Upper lobe of left lung (tissue), 6 donors: ENCODE results near the gene MX1. TPM values are rescaled to one million over a fixed set of nuclear protein-coding genes. Genes with fewer than 3 reads are reported as not detected.

ENCODE experiments used
- ATAC-seq, 2 donors: fragments of 200-7000 bp; cut with Tn5 transposase; one replicate each; pipeline ENCODE4 v1.9.1; 2022; ENCODE audit warnings: mild to moderate bottlenecking in 2 of 2, moderate library complexity in 2 of 2; ENCODE audit not compliant: low FRiP score in 2 of 2
- DNase-seq, 2 donors: peaks; one replicate each; pipeline ENCODE4 v3.0.0-alpha.2; 2019 to 2020
- H3K27ac ChIP-seq, 4 donors: fragments of 200-600 bp; sonication (generic); one replicate each; pipeline ENCODE4 v1.5.1; 2016 to 2019
- H3K27me3 ChIP-seq, 4 donors: fragments of 200-600 bp; sonication (generic); one replicate each; pipeline ENCODE4 v1.5.1; 2017 to 2019
- H3K36me3 ChIP-seq, 4 donors: fragments of 200-600 bp; sonication (generic); one replicate each; pipeline ENCODE4 v1.5.1; 2016 to 2019
- H3K4me1 ChIP-seq, 4 donors: fragments of 200-600 bp; sonication (generic); one replicate each; pipeline ENCODE4 v1.5.1; 2018 to 2019
- H3K4me3 ChIP-seq, 4 donors: fragments of 200-600 bp; sonication (generic); one replicate each; pipeline ENCODE4 v1.5.1; 2017 to 2019; ENCODE audit warnings: mild to moderate bottlenecking in 2 of 4, moderate library complexity in 1 of 4
- H3K9me3 ChIP-seq, 4 donors: fragments of 200-600 bp; sonication (generic); one replicate each; pipeline ENCODE4 v1.5.1; 2018 to 2019
- CTCF ChIP-seq, 6 experiments: fragments of 450-650 bp in 4 of 6; fragments of 200-600 bp in 2 of 6; sonication (generic) in 2 of 6; IDR thresholded peaks; one replicate each; pipeline ENCODE4 v1.5.1; 2016 to 2019; ENCODE audit warnings: antibody characterized with exemption in 6 of 6
- EP300 ChIP-seq, 4 donors: sonication (generic); formaldehyde crosslinking; IDR thresholded peaks; one replicate each; pipeline ENCODE4 v1.5.1; 2017; ENCODE audit warnings: antibody characterized with exemption in 4 of 4, control low read depth in 2 of 4
- POLR2A ChIP-seq, 4 donors: fragments of 450-650 bp; IDR thresholded peaks; one replicate each; pipeline ENCODE4 v1.5.1; 2016 to 2017; ENCODE audit warnings: antibody characterized with exemption in 4 of 4, mild to moderate bottlenecking in 2 of 4
- POLR2AphosphoS5 ChIP-seq, 2 donors: sonication (generic); formaldehyde crosslinking; IDR thresholded peaks; one replicate each; pipeline ENCODE4 v1.5.1; 2017; ENCODE audit warnings: antibody characterized with exemption in 2 of 2
- WGBS, 2 donors: methylation state at CpG; one replicate each; pipeline ENCODE4 v1.1.5; 2017 to 2018; 5-methylcytosine and 5-hydroxymethylcytosine counted together
- total RNA-seq, 6 donors: library from RNA; depleted of rRNA in 4 of 6; stranded (reverse); fragments of >200 nt in 4 of 6; gene quantifications; one replicate each; pipeline versions ENCODE4 v1.1.0 to v1.2.1, GENCODE V29; 2016 to 2021
- donor health status: DM: no; HTN: no; CAD: no; lungs with moderate emphysema.
- donor health status: DM: no; HTN: yes; CAD: no; lungs with severe emphysema.

The MX1 gene
- total RNA-seq, 6 donors from 2014 or later: 38.3 to 159 (median 89.0) TPM

DNA sequence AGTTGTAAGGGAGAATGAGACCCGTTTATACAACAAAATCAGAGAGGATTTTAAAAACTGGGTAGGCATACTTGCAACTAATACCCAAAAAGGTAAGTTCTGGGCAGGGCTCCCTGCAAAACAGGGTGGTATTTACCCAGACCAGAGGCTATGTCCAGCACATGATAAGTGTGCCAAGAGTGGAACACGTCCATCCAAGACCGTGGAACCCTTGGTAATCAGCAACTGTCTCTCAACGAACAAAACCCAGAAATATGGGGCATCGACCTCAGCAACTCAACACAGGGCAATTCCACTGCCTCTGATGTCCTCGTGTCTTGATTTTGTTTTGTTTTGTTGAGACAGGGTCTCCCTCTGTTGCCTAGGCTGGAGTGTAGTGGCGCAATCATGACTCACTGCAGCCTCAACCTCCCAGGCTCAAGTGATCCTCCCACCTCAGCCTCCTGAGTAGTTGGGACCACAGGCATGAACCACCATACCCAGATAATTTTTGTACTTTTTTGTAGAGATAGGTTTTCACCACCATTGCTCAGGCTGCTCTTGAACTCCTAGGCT, 26.7 kb upstream of the MX1 start:
- H3K27ac ChIP-seq: no peak overlapping the region
- ATAC-seq (no peak), DNase-seq (no peak)
- no peaks in the 10 kb centered on the region for H3K27me3 ChIP-seq
- H3K36me3 ChIP-seq: peaks cover 0 to 55% (median 21%) of the 10 kb centered on the region in 4 donors
- TF ChIP-seq POLR2A (IDR thresholded peaks at IDR 0.05) (no peak), EP300 (IDR thresholded peaks at IDR 0.05) (no peak), POLR2AphosphoS5 (IDR thresholded peaks at IDR 0.05) (no peak), CTCF (IDR thresholded peaks at IDR 0.05) (no peak)
- H3K4me1 ChIP-seq: peaks cover 4 to 11% (median 10%) of the 10 kb centered on the region in 4 donors
- no peaks in the 10 kb centered on the region for H3K9me3 ChIP-seq
- 92 to 93% methylated on average over 7 of the region's 7 CpGs for WGBS, 2 donors
- no peak overlapping the region for H3K4me3 ChIP-seq

GRCh38 chr21:41402231-41402630, 23.8 kb upstream of the MX1 start:
- Histone ChIP-seq H3K27me3 (no peaks in the 10 kb centered on the region), H3K4me1 (peaks cover 0 to 3% (median 2%) of the 10 kb centered on the region in 4 donors), H3K9me3 (no peaks in the 10 kb centered on the region), H3K36me3 (peaks cover 0 to 51% (median 19%) of the 10 kb centered on the region in 4 donors), H3K27ac (no peak overlapping the region), H3K4me3 (no peak overlapping the region)
- TF ChIP-seq CTCF (IDR thresholded peaks at IDR 0.05): no peak
- TF ChIP-seq POLR2AphosphoS5 (IDR thresholded peaks at IDR 0.05): no peak
- no peak for TF ChIP-seq EP300 (IDR thresholded peaks at IDR 0.05)
- TF ChIP-seq POLR2A (IDR thresholded peaks at IDR 0.05): no peak
- ATAC-seq (no peak), DNase-seq (no peak)
- WGBS, 2 donors: 94 to 96% methylated on average over 6 to 11 of the region's 11 CpGs

DNA sequence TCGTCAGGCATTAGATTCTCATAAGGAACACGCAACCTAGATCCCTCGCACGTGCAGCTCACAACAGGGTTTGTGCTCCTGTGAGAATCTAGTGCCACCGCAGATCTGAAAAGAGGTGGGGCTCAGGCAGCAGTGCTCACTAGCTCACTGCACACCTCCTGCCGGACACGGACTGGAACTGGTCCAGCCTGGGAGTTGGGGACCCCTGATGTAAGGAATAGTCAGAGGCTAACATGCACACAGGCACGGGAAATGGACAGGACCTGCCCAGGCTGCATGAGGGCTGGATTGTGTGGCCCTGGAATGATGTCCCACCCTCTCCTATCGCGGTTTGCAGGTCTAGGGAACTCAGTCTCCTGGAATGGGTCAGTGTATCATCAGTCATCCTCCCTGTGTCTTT, 23.2 kb upstream of the MX1 start:
- DNase-seq (no peak), ATAC-seq (no peak)
- no peaks in the 10 kb centered on the region for H3K9me3 ChIP-seq
- no peaks in the 10 kb centered on the region for H3K4me1 ChIP-seq
- no peak overlapping the region for H3K4me3 ChIP-seq
- H3K36me3 ChIP-seq: peaks cover 0 to 51% (median 19%) of the 10 kb centered on the region in 4 donors
- TF ChIP-seq POLR2AphosphoS5 (IDR thresholded peaks at IDR 0.05): no peak
- no peak for TF ChIP-seq EP300 (IDR thresholded peaks at IDR 0.05)
- TF ChIP-seq POLR2A (IDR thresholded peaks at IDR 0.05): no peak
- no peak for TF ChIP-seq CTCF (IDR thresholded peaks at IDR 0.05)
- no peaks in the 10 kb centered on the region for H3K27me3 ChIP-seq
- no peak overlapping the region for H3K27ac ChIP-seq
- 89 to 96% methylated on average over 9 to 10 of the region's 10 CpGs for WGBS, 2 donors

DNA sequence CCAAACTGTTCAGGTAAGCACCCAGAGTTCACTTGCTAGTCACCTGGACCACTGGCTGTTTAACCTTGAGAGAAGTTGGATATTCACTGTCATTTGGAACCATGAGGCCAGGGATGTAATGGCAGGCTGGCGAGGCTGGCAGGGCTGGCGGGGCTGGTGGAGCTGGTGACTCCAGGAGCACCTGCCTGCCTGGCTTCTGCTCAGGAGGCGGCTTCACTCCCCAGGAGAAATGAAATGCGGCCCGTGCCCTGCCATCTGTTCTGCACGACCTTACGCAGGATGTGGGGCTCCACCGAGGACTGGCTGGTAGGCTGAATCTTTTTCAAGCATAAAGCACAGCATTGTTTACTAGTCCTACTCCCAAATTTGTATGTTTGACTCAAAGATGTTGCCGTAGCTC, 22.7 kb upstream of the MX1 start:
- H3K27ac ChIP-seq: no peak overlapping the region
- peaks cover 0 to 54% (median 24%) of the 10 kb centered on the region in 4 donors for H3K36me3 ChIP-seq
- H3K9me3 ChIP-seq: no peaks in the 10 kb centered on the region
- H3K4me3 ChIP-seq: no peak overlapping the region
- no peaks in the 10 kb centered on the region for H3K4me1 ChIP-seq
- ATAC-seq: no peak
- peak in 1 of 2 donors; percentile 62 for DNase-seq
- no peaks in the 10 kb centered on the region for H3K27me3 ChIP-seq
- TF ChIP-seq POLR2A (IDR thresholded peaks at IDR 0.05): no peak
- TF ChIP-seq POLR2AphosphoS5 (IDR thresholded peaks at IDR 0.05): no peak
- TF ChIP-seq CTCF (IDR thresholded peaks at IDR 0.05): no peak
- TF ChIP-seq EP300 (IDR thresholded peaks at IDR 0.05): no peak
- 96 to 100% methylated on average over 2 to 9 of the region's 9 CpGs for WGBS, 2 donors

DNA sequence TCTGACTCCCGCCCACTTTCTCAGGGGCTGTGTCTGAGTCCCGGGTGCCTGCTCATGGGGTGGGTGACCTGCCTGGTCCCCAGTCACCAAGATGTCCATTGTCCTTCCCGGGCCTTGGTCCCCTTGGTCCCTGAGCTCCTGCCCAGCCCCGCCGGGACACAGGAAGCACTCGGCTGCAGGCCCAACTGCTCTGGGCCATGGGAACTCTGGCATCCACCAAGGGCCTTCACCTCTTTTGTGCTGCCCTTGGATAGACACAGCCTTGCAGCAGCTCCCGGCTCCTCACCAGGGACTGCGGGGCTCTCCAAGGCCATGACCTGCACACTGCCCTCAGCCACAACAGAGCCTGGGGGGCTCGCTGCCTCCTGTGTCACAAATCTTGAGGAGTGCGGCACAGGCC, 22.1 kb upstream of the MX1 start:
- H3K27ac ChIP-seq: no peak overlapping the region
- DNase-seq (peak in 1 of 2 donors; percentile 54), ATAC-seq (no peak)
- WGBS, 2 donors: 96% methylated on average over 8 to 10 of the region's 10 CpGs
- no peaks in the 10 kb centered on the region for H3K9me3 ChIP-seq
- peaks cover 0 to 54% (median 25%) of the 10 kb centered on the region in 4 donors for H3K36me3 ChIP-seq
- no peak overlapping the region for H3K4me3 ChIP-seq
- TF ChIP-seq POLR2AphosphoS5 (IDR thresholded peaks at IDR 0.05): no peak
- no peak for TF ChIP-seq EP300 (IDR thresholded peaks at IDR 0.05)
- TF ChIP-seq POLR2A (IDR thresholded peaks at IDR 0.05): no peak
- no peak for TF ChIP-seq CTCF (IDR thresholded peaks at IDR 0.05)
- H3K4me1 ChIP-seq: no peaks in the 10 kb centered on the region
- no peaks in the 10 kb centered on the region for H3K27me3 ChIP-seq
